ENCODE results near the gene INPP5A. TPM values are rescaled to one million over a fixed set of nuclear protein-coding genes. Genes with fewer than 3 reads are reported as not detected.

INPP5A gene
- polyA plus RNA-seq, 3 donors, result 7.4 to 25.0 (median 17.5) TPM

- 26 to 65% (median 43%) methylated on average over 29 to 32 of the region's 32 CpGs for WGBS, 3 donors
- peak overlapping the region; percentile 9 for H3K27ac ChIP-seq (ENCODE audit: low read depth, low read length)
These were observed 90.3 kb downstream of the INPP5A start for GRCh38 chr10:132627666-132628531.

GRCh38 chr10:132628966-132629900 is 91.6 kb downstream of the INPP5A start:
- WGBS, 3 donors, result 68 to 83% (median 83%) methylated on average over 21 of the region's 21 CpGs
- no peak overlapping the region for H3K27ac ChIP-seq (ENCODE audit: low read depth, low read length)

- 92 to 96% (median 95%) methylated on average over 5 of the region's 5 CpGs for WGBS, 3 donors
- H3K27ac ChIP-seq (ENCODE audit: low read depth, low read length), result no peak overlapping the region
These were observed 92.6 kb downstream of the INPP5A start for GRCh38 chr10:132630156-132630555.

DNA sequence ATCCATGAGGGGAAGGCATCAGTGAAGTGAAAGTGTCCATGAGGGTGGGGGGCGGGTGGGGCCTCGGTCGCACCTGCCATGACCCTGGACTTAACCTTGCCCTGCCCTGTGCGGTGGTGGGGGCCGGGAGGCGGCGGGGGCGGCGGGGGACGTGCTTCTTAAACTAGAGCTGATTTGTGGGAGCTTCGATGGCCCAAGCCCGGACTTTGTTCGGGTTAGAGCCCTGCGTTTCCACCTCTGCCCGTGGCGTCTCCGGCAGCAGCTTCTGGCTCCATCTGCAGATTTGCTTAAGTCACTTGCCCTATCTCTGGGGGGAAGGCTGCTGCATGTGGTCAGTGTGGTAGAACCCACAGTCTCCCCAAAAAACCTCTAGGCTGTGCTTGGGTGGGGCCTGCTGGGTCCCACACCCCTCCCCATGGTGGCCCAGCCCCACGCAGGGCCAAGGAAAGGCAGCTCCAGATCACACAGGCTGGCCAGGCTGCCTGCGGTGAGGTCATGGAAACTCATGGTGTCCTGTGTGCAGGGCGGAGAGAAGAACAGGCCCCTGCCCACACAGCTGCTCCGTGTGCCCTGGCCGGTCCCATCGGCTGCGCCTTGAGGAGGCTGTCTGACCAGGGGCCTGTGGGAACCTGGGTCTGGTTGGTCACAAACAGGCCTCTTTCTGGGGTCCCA is 93.2 kb downstream of the INPP5A start:
- WGBS, 3 donors, result 78 to 87% (median 82%) methylated on average over 24 of the region's 24 CpGs
- no peak overlapping the region for H3K27ac ChIP-seq (ENCODE audit: low read depth, low read length)

DNA sequence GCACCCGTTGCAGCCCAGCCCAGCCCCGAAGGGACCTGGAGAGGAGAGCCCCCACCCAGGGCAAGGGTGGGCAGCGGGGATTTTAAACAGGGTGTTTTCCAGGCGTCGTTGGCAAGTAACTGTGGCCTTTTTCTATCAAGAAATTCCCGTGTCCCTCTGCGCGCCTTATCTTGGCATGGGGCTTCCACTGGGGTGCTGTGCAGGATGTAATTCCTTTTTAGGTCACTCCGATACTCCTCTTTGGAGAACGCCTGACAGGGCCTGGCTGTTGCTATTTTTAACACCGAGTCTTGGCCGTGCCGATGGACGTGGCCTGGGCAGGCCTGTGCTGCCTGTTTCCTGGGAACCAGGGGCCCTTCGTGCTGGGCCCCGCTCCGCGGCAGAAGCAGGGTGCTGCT is 93.8 kb downstream of the INPP5A start:
- no peak overlapping the region for H3K27ac ChIP-seq (ENCODE audit: low read depth, low read length)
- WGBS, 3 donors, result 31 to 54% (median 52%) methylated on average over 18 of the region's 18 CpGs

GRCh38 chr10:132632091-132632561 is 94.5 kb downstream of the INPP5A start:
- WGBS, 3 donors, result 62 to 70% (median 67%) methylated on average over 13 of the region's 13 CpGs

DNA sequence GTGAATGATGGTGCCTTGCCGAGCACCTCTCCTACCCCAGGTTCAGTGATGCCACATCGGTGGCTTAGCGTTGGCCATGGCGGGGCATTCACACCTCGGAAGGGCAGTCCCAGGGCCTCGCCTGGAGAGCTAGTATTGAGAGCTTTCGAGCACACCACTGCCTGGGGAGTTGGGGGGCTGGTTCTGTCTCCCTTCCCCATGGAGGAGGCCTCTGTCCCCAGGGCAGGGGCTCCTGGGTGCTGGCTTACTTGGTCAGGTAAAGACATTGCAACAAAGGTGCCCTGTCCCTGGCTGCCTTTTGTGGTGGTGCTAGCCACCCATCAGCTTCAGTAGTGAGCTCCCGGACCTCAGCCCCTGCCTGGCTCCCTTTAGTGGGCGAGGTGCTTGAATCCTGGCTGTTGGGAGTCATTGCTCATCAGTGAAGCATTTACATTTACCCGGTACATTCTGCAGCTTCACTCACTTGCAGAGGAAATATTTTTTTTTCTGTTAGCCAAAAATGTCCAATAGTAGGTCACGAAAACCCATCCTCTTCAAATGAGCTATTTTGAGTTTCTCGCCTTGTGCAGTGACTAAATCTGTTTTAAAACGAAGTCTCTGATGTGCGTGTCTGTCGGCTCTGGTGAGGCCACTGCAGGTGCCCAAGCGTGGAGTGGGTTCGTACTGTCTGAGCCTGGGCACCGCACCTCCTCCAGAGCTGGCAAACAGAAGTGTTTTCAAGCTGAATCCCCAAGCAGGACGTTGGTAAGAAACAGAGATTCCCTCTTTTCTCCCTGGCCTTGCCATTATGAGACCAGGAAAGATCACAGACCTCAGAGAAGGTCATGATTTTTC is 95.5 kb downstream of the INPP5A start:
- 83 to 93% (median 86%) methylated on average over 19 of the region's 19 CpGs for WGBS, 3 donors
- no peak overlapping the region for H3K27ac ChIP-seq (ENCODE audit: low read depth, low read length)

More at GRCh38 chr10:132632091-132632561, 94.5 kb downstream of the INPP5A start:
- H3K27ac ChIP-seq (ENCODE audit: low read depth, low read length), result no peak overlapping the region

DNA sequence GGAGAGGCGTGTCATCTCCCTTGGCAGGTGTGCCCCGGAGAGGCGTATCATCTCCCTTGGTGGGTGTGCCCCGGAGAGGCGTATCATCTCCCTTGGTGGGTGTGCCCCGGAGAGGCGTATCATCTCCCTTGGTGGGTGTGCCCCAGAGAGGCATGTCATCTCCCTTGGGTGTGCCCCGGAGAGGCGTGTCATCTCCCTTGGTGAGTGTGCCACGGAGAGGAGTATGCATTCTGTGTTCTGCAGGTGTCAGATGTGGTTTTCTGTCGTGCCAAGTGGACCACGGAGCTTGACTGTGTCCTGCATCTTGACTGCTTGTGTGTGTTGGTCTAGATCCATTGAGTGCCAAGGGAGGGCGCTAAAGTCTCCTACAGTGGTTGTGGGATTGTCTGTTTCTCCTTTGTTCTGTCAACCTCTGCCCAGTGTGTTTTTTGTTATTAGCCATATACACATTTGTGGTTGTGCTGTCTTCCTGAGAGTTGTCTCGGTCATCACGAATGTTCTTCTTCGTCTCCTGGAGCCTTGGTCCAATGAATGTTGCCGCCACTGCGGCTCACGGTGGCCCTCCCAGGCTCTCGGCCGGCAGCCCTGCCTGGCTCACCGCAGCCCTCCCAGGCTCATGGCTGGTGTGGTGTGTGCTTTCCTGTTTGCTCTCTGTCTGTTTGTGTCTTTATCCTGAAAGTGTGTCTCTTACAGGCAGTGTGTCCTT is 96.8 kb downstream of the INPP5A start:
- H3K27ac ChIP-seq (ENCODE audit: low read depth, low read length), result no peak overlapping the region
- WGBS, 3 donors, result 82 to 92% (median 89%) methylated on average over 22 of the region's 22 CpGs

- H3K27ac ChIP-seq (ENCODE audit: low read depth, low read length), result no peak overlapping the region
- WGBS, 3 donors, result 80 to 85% (median 84%) methylated on average over 4 of the region's 4 CpGs
These were observed 97.3 kb downstream of the INPP5A start for GRCh38 chr10:132634947-132635271.

DNA sequence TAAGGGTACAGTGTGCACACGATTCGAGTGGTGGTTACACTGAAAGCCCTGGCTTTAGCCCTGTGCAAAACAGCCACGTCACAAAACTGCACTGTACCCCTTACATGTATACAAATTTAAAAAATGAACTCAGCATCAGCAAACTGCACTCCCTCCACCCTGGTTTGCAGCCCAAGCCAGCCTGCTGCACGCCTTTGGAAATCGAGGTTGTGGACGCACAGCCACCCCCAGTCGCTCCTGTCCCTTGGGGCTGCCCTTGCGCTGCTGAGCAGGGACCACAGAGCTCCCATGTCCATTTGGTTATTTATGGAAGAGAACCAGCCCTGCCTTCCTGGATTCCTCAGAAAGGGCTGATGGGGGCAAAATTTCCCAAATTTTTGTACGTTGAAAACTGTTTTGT is 98.8 kb downstream of the INPP5A start:
- 83 to 90% (median 84%) methylated on average over 9 of the region's 9 CpGs for WGBS, 3 donors
- no peak overlapping the region for H3K27ac ChIP-seq (ENCODE audit: low read depth, low read length)

GRCh38 chr10:132637477-132638129 is 100.0 kb downstream of the INPP5A start:
- no peak overlapping the region for H3K27ac ChIP-seq (ENCODE audit: low read depth, low read length)
- 35 to 44% (median 36%) methylated on average over 19 of the region's 19 CpGs for WGBS, 3 donors

- H3K27ac ChIP-seq (ENCODE audit: low read depth, low read length), result no peak overlapping the region
- 65 to 81% (median 68%) methylated on average over 8 of the region's 8 CpGs for WGBS, 3 donors
These were observed 100.5 kb downstream of the INPP5A start for GRCh38 chr10:132638130-132638515.

DNA sequence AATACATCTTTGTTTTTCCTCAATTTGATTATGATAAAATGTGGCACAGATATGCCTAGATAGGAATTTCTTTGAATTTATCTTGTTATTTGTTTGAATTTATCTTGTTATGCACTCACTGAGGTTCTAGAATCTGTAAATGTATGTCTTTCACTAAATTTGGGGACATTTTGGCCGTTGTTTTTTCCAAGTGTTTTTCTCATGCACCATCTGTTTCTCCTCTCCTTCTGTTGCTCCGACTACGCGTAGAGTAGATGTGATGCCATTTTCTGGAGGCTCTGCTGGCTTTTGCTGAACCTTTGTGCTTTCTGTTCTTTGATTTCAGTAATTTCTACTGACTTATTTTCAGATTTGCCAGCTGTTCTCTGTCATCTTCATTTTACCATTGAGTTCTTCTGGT is 101.9 kb downstream of the INPP5A start:
- 72 to 98% (median 80%) methylated on average over 4 of the region's 4 CpGs for WGBS, 3 donors
- no peak overlapping the region for H3K27ac ChIP-seq (ENCODE audit: low read depth, low read length)

DNA sequence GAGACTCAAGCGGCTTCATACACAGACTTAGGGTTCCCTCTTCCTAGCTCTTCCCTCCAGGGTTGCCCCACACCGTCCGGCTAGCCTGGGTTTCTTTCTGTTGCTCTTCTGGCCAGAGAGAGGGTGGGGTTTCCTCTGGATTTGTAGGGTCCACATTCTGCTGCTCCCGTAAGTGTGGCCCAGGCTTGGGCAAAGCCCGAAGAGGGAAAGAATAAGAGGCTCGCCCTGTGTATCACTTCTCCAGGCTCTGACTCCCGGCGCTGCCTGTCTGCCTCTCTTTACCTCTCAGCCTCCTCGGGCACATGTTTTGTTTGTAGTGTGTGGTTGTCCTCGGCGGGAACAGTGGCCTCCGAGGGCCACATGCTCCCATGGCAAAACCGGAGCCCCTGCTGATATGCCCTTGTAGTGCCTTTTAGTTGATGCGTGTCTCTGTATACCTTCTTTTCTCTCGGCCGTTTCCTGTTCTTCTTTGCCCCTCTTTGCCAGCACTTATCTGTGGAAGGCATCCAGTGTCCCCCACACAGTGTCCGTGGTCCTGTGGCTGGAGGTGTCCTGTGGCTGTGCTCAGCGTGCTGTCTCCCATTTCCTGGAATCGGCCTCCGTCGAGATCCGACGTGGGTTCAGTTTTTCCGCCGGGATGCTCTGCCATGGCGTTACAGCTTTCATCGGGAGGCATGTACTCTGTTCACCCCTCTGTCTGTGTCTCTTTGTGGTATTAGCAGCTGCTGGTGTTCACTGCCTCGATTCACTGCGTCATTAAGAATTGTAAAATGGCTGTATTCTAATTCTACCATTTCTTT is 102.9 kb downstream of the INPP5A start:
- no peak overlapping the region for H3K27ac ChIP-seq (ENCODE audit: low read depth, low read length)
- 93 to 95% (median 95%) methylated on average over 29 of the region's 29 CpGs for WGBS, 3 donors

- H3K27ac ChIP-seq (ENCODE audit: low read depth, low read length), result no peak overlapping the region
- WGBS, 3 donors, result 82 to 89% (median 87%) methylated on average over 8 of the region's 8 CpGs
These were observed 103.8 kb downstream of the INPP5A start for GRCh38 chr10:132641401-132641800.
